ENCODE results near the gene TCEA2.

Gene TCEA2

DNA sequence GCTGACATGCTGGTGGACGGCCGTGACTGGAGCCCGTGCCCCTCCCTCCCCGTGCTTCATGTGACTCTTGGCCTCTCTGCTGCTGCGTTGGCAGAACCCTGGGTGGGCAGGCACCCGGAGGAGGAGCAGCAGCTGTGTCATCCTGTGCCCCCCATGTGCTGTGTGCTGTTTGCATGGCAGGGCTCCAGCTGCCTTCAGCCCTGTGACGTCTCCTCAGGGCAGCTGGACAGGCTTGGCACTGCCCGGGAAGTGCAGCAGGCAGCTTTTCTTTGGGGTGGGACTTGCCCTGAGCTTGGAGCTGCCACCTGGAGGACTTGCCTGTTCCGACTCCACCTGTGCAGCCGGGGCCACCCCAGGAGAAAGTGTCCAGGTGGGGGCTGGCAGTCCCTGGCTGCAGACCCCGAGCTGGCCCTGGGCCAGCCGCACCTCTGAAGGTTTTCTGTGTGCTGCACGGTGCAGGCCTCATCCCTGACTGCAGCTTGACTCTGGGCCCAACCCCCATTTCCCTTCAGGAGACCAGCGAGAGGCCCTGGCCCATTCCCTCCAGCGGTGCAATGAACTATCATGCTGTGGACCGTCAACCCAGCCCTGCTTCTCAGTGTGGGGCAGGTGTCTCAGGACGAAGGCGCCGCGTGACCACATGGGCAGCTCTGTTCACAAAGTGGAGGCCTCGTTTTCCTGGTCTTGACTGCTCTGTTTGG lies 36.2 kb downstream of the TCEA2 start:
- no peak for DNase-seq

DNA sequence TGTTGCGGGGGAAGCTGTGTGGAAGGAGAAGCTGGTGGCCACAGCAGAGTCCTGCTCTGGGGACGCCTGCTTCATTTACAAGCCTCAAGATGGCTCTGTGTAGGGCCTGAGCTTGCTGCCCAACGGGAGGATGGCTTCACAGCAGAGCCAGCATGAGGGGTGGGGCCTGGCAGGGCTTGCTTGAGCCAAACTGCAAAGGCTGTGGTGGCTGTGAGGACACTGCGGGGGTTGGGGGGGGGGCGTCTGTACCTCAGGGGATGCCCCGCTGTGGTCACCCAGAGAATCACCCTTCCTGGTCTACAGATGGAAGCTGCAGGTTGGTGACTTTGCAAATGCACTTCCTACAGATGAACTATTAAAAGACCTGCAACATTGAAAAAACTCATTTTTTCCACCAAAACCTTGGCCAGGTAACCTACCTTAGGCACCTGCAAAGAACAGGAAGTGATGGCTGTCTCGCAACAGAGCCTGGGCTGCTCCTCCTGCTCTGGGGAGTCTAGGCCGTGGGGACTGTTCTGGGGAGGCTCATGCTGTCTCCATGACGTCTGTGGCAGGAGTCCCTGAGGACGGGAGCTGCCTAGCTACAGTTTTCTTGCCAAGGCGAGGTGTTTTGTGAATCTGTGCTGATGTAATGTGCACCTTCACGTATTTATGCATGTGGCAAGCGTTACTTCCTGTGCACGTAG lies 37.0 kb downstream of the TCEA2 start:
- no peak for DNase-seq

DNA sequence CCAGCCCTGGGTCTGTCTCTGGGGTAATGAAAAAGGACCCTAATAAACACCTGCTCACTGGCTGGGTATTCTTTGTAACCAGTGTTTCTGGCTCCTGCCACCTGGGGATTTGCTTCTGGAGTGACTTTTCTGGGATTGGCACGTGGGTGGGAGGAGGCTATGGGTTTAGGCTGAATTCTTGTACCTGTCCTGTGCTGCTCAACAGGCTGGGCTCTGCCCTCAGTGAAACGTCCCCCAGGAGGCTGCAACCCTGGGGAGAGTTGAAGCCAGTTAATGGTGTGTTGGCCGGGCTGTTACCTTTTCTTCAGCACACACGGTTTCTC lies 37.5 kb downstream of the TCEA2 start:
- no peak for DNase-seq

DNA sequence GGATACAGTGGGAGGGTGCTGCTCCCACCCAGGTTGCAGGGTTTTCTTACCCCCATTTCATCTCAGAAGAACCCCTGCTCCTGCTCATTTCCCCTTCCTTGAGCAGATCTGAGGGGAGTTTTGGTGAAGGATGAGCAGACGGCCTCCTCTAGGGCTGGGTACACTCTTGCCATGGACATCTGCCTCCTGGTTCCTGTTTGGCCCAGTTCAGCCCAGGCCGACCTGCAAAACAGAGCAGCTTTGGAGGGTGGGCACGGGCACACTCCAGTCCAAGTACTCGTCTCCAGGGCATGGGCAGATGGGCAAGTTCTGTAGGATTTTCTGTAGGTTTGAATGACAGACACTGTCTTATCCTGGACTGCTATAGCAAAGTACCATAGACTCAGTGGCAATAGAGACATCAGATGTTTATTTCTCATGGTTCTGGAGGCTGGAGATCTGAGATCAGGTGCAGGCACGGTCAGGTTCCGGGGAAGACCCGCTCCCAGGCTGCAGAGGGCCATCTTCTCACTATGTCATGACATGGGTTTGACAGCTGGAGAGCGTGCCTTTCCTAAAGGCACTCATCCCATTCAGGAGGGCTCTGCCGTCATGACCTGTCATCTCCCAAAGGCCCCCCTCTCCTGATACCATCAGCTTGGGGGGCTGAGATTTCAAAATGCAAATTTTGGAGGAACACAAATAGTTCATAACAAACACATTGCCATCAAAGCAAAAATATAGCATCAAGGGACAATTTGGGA lies 38.1 kb downstream of the TCEA2 start:
- no peak for DNase-seq

DNA sequence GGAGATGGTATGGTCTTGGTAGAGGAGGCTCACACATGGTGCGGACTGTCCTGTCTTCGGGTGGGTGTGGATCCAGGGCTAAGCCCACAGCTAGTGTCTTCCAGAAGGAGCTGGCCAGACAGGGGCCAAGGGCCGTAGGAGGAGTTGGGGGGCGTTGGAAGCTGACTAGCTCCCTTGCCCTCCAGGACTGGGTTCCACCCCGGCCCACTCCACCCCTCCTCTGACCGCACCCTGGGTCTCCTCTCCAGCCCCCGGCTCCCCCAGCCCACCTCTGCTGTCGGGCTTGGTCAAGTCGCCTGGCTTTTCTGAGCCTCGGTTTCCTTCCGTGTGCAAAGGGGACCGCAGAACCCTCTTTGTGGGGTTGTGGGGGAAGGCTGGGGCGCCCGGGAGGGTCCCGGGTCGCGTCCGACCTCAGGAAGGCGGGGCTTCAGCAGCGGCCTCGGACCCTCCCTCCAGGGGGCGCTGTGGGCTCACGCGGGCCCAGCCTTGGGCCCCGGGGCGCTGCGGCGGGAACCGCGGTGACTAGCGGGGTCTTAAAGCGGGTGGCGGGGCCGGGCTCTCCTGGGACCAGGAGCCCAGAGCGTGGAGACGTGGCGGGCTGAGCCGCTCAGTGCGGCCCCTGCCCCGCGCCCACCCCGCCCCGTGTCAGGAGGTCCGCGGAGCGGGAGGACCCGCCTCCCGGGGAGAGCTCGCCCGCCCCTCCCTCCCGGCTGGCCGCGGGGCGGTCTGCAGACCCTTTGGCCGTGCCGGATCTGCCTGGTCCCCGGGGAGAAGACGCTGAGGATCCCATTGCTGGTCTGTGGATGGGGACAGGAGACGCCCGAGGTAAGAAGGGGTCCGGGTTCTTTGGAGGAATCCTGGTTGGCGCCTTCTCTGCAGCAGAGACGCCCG lies 39.0 kb downstream of the TCEA2 start:
- no peak for DNase-seq

DNA sequence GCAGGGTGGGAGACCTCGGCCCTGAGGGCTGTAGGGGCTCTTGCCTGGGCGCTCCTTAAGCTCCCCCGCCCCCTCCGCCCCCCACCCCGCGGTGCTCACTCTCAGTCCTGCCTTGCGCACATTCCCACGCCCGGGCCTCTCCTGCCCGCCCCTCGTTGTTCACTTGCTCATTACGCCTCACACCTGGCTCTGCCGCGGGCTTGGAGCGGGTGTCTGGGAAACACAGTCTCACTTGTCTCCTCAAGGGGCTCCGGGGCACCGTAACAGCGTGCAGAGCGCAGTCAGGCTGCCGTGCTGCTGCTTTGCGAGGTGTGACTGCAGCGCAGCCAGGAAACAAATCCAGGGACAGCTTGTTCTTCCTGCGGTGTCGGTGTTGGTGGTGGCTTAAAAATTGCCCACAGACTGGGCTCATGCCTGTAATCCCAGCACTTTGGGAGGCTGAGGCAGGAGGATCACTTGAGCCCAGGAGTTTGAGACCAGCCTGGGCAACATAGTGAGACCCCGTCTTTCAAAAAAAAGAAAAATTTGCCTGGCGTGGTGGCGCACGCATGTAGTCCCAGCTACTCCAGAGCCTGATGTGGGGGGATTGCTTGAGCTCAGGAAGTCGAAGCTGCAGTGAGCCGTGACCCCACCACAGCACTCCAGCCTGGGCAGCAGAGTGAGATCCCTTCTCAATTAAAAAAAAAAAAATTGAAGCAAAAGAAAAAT lies 39.8 kb downstream of the TCEA2 start:
- DNase-seq, result no peak

DNA sequence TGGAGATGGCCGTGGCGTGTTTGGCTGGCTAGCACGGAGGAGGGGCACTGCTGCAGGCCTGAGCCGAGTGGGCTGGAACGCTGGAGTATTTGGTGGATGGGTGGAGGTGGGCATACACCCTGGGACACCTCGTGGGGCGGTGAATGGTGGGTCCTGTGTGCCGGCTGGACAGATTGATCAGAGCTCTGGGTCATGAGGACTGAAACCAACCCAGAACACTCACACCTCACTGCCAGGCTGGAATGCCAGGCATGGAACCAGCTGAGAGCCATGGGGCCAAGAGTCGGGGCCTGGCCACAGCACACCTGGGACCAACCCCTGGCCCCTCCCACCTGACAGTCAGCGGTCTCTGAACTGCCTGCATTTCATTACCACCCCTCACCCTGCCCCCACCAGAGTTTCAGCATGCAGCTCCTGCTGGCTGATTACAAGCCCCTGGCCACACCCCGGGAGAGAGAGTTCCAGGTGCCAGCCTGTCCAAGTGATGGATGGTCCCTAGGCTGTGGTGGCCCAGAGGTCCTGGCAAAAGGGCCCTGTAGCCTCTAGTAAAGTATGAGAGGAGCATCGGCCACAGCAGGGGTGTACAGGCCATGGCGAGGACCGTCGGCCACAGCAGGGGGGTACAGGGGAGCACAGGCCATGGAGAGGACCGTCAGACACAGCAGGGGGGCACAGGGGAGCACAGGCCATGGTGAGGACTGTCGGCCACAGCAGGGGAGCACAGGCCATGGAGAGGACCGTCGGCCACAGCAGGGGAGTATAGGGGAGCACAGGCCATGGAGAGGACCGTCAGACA lies 41.1 kb downstream of the TCEA2 start:
- DNase-seq, result no peak

DNA sequence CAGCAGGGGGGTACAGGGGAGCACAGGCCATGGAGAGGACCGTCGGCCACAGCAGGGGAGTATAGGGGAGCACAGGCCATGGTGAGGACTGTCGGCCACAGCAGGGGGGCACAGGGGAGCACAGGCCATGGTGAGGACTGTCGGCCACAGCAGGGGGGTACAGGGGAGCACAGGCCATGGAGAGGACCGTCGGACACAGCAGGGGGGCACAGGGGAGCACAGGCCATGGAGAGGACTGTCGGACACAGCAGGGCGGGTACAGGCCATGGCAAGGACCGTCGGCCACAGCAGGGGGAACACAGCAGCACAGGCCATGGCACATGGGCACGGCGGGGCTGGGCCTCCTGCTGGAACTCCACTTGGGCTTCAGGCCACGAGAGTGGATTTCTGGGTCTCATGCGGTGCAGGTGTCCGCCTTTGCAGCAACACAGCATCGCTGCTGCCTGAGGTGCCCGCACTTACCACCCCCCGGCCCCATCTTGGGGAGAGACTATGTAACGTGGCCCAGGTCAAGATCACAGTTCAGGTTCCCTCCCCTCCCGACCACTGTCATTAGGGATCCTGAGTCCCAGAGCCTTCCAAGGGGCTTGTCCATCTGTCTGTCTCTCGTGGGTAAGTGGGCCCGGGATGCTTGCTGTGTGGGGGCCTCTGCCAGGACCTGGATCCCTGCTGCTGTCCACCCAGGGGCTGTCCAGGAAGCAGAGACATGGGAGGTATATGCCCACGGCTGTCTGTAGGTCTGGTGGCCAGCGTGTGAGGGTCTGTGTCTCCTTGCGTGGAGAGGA lies 41.9 kb downstream of the TCEA2 start:
- no peak for DNase-seq

DNA sequence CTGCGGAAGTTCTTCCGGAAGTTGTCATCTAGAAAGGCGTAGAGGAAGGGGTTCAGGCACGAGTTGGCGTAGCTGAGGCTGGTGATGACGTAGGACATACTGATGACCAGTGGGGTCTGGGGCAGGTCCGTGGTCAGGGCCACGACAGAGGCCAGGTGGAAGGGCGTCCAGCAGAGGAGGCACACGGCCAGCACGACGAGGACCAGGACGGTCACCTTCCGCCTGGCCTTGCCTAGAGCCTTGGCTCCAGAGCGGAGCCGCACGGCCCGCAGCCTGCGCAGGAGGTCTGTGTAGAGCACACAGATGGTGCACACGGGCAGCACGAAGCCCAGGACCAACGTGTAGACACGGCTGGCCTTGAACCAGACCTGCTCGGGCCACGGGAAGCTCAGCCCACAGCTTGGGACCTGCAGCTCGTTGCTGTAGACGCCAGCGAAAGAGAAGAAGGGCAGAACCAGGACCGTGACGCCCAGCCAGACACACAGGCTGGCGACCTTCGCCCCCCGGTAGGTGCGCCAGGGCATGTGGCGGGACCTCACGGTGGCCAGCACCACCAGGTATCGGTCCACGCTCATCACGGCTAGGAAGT lies 42.9 kb downstream of the TCEA2 start:
- no peak for DNase-seq

DNA sequence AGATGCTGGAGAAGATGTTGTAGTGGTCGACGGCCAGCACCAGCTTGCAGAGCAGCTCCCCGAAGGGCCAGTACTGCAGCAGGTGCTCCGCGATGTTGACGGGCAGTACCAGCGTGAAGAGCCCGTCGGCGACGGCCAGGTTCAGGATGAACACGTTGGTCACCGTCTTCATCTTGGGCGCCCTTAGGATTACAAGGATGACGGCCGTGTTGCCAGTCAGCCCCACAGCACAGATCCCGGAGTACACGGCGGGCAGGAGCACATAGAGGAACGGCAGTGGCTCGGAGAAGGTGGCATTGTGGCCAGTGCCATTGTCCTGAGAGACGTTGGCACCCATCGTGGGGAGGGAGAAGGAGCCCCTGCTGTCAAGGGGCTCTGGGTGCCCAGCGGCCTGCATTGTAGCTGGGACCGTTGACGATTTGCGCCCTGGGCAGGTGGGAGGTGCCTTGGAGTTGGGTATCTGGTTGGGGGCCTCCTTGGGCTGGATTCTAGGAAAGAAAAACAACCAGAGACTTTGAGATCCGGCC lies 43.5 kb downstream of the TCEA2 start:
- no peak for DNase-seq

DNA sequence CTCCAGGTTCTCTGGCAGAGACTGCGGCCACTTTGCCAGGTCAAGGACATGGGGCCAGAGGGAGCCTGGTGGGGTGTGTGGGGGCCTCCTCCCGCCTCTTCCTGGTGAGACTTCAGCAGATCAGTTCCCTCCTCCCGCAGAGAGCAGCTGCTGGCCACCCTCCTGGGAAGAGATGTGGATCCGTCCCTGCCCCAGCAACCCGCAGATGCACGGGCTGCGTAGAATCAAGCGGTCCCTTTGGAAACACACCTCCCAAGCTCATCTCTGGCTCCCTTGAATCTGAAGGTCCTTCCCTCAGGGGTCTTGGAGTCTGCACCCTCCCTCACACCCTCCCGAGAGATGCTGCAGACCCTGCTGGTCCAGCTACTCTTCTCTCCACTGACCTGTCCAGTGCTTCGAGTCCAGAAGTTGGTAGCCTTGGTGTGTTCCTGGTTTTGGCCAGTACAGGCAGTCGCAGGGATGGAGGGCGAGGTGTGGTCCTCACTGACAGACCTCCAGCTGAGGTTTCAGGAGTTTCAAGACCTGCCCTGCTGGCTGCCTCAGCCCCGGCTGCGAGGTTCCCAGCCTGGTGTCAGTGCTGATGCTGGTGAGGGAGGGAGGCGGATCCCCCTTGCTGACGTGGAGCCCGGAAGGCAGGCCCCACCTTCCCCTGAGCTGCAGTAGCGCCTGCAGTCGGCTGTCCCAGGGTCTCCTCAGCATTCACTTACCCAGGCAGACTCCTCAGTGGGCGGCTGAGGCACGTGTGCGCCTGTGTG lies 44.2 kb downstream of the TCEA2 start, which contains the start of gene NPBWR2:
NPBWR2 (minus strand) TSS at position 585 of the 755 bp plus-strand sequence. CDS start 734 bp downstream, outside the sequence.
- no peak for DNase-seq

DNA sequence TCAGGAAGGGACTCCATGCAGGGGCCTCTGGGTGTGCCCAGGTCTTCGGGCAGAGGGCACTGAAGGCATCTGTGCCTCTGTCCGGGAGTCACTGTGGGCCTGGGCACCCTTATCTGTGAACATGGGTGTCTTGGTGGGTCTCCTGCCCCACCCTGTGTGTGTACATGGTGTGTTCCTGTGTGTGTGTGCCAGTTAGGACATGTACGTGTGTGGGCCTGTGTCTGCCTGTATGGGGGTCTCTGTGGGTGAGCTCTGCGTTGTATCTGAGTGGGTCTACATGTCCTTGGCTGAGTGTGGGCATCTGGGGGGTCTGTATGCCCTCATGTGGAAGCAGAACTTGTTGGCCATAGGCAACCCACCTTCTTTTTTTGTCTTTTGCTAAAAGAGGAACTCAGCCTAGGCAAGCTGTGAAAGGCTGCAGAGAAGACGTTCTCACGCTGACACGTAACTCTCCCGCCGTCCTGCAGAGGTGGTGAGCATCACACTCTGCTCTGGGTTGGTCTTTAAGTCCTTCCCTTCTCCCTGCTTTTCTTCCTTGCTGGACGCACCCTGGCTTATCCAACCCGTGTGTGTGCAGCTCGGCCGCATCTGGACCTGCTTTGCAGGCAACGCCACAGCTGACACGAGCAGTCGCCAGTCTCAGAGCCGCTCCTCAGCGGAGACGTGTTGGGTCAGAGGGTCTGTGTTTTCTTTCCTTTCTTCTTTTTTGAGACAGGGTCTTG lies 44.9 kb downstream of the TCEA2 start:
- peak; percentile 77 for DNase-seq

DNA sequence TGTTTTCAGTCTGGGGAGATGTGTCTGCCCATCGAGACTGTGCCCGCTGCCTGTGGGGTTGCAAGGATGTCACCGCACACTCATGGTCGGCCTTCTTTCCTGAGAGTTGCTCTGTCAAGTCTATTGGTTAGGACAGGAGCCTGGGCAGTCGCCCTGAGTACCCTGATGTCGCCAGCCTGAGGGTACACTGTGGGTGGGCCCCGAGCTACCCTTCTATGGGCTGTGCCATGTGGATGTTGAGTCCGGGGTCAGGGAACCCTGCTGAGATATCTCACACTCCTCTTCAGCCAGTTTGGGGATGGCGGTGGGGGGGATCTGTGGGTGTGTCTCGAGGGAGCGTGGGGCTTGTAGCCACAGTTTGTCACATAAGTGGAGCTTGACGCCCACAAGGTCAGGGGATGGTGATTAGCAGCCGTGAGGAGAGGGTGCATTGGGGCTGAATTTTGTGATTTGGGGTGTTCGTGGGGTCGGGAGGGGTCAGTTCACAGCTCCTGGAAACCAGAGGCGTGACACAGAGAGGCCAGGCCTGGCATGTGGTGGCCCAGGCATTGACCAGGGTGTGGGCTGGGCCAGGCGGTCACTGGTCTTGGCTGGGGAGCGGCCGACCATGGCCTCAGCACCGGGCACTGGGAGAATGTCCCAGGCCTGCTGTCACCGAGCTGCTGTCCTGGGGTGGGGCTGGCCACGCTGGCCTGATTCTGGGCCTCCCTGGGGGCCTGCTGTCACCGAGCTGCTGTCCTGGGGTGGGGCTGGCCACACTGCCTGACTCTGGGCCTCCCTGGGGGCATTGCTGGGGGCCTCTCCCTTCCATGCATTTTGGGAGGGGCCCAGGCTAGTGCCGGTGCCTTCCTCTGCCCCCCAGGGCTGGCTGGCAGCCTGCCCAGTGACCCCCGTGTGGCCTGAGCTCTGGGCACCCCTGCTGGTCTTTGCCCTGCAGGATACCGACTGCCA lies 46.0 kb downstream of the TCEA2 start:
- no peak for DNase-seq

DNA sequence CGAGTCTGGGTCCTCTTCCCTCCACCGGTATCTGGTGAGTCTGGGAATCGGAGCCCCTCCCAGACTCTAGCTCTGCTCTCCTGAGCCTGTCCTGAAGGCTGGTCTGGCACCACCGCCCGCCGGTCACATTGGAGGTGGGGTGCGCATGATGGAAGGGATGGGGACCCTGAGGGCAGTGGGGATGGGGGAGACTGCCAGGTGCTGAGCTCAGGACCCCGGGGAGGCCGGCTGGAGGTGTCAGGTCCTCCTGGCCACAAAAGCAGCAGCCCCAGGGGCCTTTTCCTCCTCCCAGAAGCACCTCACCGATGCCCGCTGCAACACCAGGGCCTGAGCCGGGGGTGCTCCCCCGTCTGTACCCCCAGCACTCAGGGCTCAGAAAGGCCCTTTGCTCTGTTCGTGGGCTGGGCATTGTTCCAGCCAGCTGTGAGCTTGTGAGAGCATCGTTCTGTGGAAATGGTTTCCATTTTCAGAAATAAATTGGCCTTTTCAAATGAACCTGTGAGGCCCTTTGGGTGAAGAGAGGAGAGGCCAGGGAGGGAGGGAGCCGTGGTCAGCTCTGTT lies 46.9 kb downstream of the TCEA2 start:
- no peak for DNase-seq

DNA sequence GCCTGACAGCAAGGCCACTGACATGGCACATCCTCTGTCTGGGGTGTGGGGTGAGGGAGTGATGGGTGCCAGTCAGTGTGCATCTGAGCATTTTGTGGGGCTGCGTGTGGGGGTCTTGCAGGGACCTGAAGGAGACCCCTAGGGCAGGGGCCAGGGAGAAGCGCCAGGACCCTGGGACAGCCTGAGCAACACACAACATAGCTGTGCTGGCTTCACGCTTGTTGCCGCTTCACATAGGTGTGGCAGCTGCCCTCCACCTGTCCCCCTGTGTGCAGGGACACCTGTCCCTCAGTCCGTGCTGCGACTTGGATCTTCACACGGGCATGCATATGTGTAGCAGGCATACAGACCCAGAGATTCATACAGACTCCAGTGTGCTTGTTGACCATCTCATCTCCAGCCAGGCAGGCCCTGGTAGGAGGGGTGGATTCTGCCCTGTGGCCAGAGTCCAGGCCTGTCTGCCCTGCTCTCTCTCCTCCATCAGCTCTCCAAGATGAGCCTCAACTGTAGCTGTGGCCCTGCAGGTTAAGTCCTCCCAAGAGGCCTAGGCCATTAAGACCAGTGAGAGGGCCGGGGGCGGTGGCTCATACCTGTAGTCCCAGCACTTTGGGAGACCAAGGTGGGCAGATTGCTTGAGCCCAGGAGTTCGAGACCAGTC lies 47.5 kb downstream of the TCEA2 start:
- no peak for DNase-seq
